Cardiac muscle cell (in vitro differentiated cells and primary cell): ENCODE data around the gene BRMS1L. TPM values are rescaled to one million over a fixed set of nuclear protein-coding genes. Genes with fewer than 3 reads are reported as not detected.

ENCODE experiments used
- DNase-seq, 2 donors: peaks; one replicate each; pipeline versions ENCODE4 v3.0.0 to v3.0.0-alpha.2; 2010 to 2017; ENCODE audit warnings: low read depth in 1 of 2, low spot score in 1 of 2
- H3K27ac ChIP-seq: fragments of 200-600 bp; sonication (generic); 2 replicates; pipeline ENCODE4 v1.5.1; 2016
- H3K27me3 ChIP-seq: fragments of 200-600 bp; sonication (generic); 2 replicates; pipeline ENCODE4 v1.6.0; 2016; ENCODE audit warnings: control low read depth
- H3K36me3 ChIP-seq: fragments of 200-600 bp; sonication (generic); 2 replicates; pipeline ENCODE4 v1.5.1; 2016; ENCODE audit warnings: control low read depth
- H3K4me1 ChIP-seq: fragments of 200-600 bp; sonication (generic); 2 replicates; pipeline ENCODE4 v1.8.1; 2017; ENCODE audit warnings: low read depth, mild to moderate bottlenecking, mixed run types
- H3K4me3 ChIP-seq: fragments of 200-600 bp; sonication (generic); 2 replicates; pipeline ENCODE4 v1.5.1; 2016; ENCODE audit warnings: mild to moderate bottlenecking
- H3K9me3 ChIP-seq: fragments of 200-600 bp; sonication (generic); 2 replicates; pipeline ENCODE4 v1.5.1; 2017; ENCODE audit warnings: low read depth, mild to moderate bottlenecking, control low read depth
- CTCF ChIP-seq: IDR thresholded peaks from 2 replicates; pipeline ENCODE4 v1.5.1; 2012; ENCODE audit warnings: low read depth, mild to moderate bottlenecking, low read length
- polyA plus RNA-seq: library from polyadenylated mRNA; unstranded; fragments of >200 nt; fragmentation: Nextera tagmentation; extraction: Ambion mirVana; gene quantifications from 2 replicates; pipeline ENCODE4 v1.2.1, GENCODE V29; 2016
- total RNA-seq: library from RNA; depleted of rRNA; stranded (reverse); fragments of >200 nt; gene quantifications from 2 replicates; pipeline ENCODE4 v1.2.3, GENCODE V29; 2016

Gene BRMS1L
- total and polyA plus RNA-seq, 2 experiments from 2014 or later, result 7.0 to 18.5 TPM

- TF ChIP-seq CTCF, result peak; percentile 46
- DNase-seq, result peak; percentile 3 to 34
- H3K4me3 ChIP-seq, result no peak overlapping the region
- no peaks in the 10 kb centered on the region for H3K9me3 ChIP-seq
- H3K27me3 ChIP-seq, result no peaks in the 10 kb centered on the region
- no peak overlapping the region for H3K27ac ChIP-seq
- no peaks in the 10 kb centered on the region for H3K36me3 ChIP-seq
- H3K4me1 ChIP-seq, result no peaks in the 10 kb centered on the region
Measured at GRCh38 chr14:35879654-35880249, 53.6 kb downstream of the BRMS1L start.

- H3K27ac ChIP-seq, result no peak overlapping the region
- TF ChIP-seq CTCF, result no peak
- H3K27me3 ChIP-seq, result no peaks in the 10 kb centered on the region
- H3K4me3 ChIP-seq, result no peak overlapping the region
- H3K36me3 ChIP-seq, result no peaks in the 10 kb centered on the region
- no peaks in the 10 kb centered on the region for H3K4me1 ChIP-seq
- no peaks in the 10 kb centered on the region for H3K9me3 ChIP-seq
- DNase-seq, result no peak
Measured at GRCh38 chr14:35881280-35881679, 55.1 kb downstream of the BRMS1L start.

- peak; percentile 50 to 51 for DNase-seq
- H3K4me3 ChIP-seq, result no peak overlapping the region
- peak; percentile 74 for TF ChIP-seq CTCF
- H3K36me3 ChIP-seq, result no peaks in the 10 kb centered on the region
- H3K27ac ChIP-seq, result no peak overlapping the region
- H3K4me1 ChIP-seq, result no peaks in the 10 kb centered on the region
- H3K27me3 ChIP-seq, result no peaks in the 10 kb centered on the region
- H3K9me3 ChIP-seq, result no peaks in the 10 kb centered on the region
Measured at GRCh38 chr14:35883677-35884293, 57.6 kb downstream of the BRMS1L start.

- Histone ChIP-seq H3K36me3 (no peaks in the 10 kb centered on the region), H3K9me3 (no peaks in the 10 kb centered on the region), H3K4me1 (no peaks in the 10 kb centered on the region), H3K27ac (no peak overlapping the region), H3K4me3 (no peak overlapping the region), H3K27me3 (no peaks in the 10 kb centered on the region)
- no peak for DNase-seq
- no peak for TF ChIP-seq CTCF
Measured at GRCh38 chr14:35890308-35890707, 64.2 kb downstream of the BRMS1L start.

- no peak for DNase-seq
- Histone ChIP-seq H3K27me3 (no peaks in the 10 kb centered on the region), H3K27ac (no peak overlapping the region), H3K9me3 (no peaks in the 10 kb centered on the region), H3K4me1 (no peaks in the 10 kb centered on the region), H3K36me3 (no peaks in the 10 kb centered on the region), H3K4me3 (no peak overlapping the region)
- TF ChIP-seq CTCF, result no peak
Measured at GRCh38 chr14:35895256-35895655, 69.1 kb downstream of the BRMS1L start.
